ENCODE results near the gene POU6F2. TPM values are rescaled to one million over a fixed set of nuclear protein-coding genes. Genes with fewer than 3 reads are reported as not detected.

The POU6F2 gene, protein sequence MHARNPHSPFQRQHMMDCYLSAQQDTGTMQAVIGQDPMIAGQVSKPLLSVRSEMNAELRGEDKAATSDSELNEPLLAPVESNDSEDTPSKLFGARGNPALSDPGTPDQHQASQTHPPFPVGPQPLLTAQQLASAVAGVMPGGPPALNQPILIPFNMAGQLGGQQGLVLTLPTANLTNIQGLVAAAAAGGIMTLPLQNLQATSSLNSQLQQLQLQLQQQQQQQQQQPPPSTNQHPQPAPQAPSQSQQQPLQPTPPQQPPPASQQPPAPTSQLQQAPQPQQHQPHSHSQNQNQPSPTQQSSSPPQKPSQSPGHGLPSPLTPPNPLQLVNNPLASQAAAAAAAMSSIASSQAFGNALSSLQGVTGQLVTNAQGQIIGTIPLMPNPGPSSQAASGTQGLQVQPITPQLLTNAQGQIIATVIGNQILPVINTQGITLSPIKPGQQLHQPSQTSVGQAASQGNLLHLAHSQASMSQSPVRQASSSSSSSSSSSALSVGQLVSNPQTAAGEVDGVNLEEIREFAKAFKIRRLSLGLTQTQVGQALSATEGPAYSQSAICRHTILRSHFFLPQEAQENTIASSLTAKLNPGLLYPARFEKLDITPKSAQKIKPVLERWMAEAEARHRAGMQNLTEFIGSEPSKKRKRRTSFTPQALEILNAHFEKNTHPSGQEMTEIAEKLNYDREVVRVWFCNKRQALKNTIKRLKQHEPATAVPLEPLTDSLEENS
- total RNA-seq = 0.29 TPM

DNA sequence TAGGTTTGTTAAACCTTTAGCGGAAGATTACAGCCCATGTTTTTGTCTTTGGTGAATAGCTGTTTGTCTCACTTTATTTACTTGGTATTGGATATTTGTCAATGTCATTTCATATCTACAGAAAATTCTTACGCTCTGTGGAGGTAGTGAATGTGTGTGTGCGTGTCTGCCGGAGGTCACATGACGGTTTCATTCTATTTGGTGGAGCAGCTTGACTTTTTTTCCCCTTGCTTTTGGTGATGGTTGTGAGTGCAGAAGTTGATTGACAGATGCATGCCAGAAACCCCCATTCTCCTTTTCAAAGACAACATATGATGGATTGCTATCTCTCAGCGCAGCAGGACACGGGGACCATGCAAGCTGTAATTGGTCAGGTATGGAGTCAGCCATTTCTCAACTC, at the start of gene POU6F2:
POU6F2 (plus strand) TSS at position 225 of the 400 bp plus-strand sequence; CDS start at position 270, 45 bp downstream.

Small RNA genes lying within 50 kb of the gene (small RNA-seq; reads per million reads assigned to genes)
- gene SNORA20B (ENCODE audit: low replicate concordance) = not detected

Other genes starting within 250 kb of the POU6F2 start
- gene VPS41, start 68.7 kb upstream of the POU6F2 start, total RNA-seq = 40.5 TPM